PC-9 (cell line): ENCODE data around the gene STAG3. TPM values are rescaled to one million over a fixed set of nuclear protein-coding genes. Genes with fewer than 3 reads are reported as not detected.
A peak's percentile ranks its signal among the peaks of the same experiment; 100 is the strongest.

ENCODE experiments used
- BruUV-seq: library from RNA; stranded (reverse); fragments of 400-500 nt; replicated peaks from 2 replicates; lab custom pipeline; 2021; lab: Mats Ljungman, UMichigan
- CTCF ChIA-PET: fragments of 300-600 bp; sonication (Branson Sonifier 250); formaldehyde crosslinking; loops from one replicate; lab custom pipeline; 2022; ENCODE audit warnings: antibody characterized with exemption; lab: Charles Lee
- POLR2A ChIA-PET: fragments of 300-600 bp; sonication (Branson Sonifier 250); formaldehyde crosslinking; loops from one replicate; lab custom pipeline; 2022; ENCODE audit warnings: antibody characterized with exemption; ENCODE audit not compliant: unreplicated experiment; lab: Charles Lee
- DNase-seq, 2 experiments: peaks; one replicate each; pipeline versions ENCODE4 v3.0.0 to v3.0.0-alpha.2; 2015 to 2022; ENCODE audit warnings: mixed read lengths in 1 of 2
- H2AFZ ChIP-seq: fragments of 200-600 bp; sonication (generic); 2 replicates; pipeline ENCODE4 v1.8.1; 2017; ENCODE audit warnings: antibody characterized with exemption
- H3F3A ChIP-seq: fragments of 200-600 bp; sonication (generic); 2 replicates; pipeline ENCODE4 v1.8.1; 2017; ENCODE audit warnings: antibody characterized with exemption, mild to moderate bottlenecking, low read depth; ENCODE audit not compliant: insufficient read depth
- H3K27ac ChIP-seq: fragments of 200-600 bp; sonication (generic); 2 replicates; pipeline ENCODE4 v1.6.1; 2016; ENCODE audit warnings: mixed run types
- H3K27me3 ChIP-seq: fragments of 200-600 bp; sonication (generic); 2 replicates; pipeline ENCODE4 v1.6.1; 2016; ENCODE audit warnings: low read depth, mixed run types; ENCODE audit not compliant: insufficient read depth
- H3K36me3 ChIP-seq: fragments of 200-600 bp; sonication (generic); 2 replicates; pipeline ENCODE4 v1.6.1; 2016; ENCODE audit warnings: low read depth, mixed run types
- H3K4me1 ChIP-seq: fragments of 200-600 bp; sonication (generic); replicated peaks from 2 replicates; pipeline ENCODE4 v1.6.1; 2016; ENCODE audit warnings: mixed run types; ENCODE audit not compliant: insufficient read depth
- H3K4me2 ChIP-seq: fragments of 200-600 bp; sonication (generic); 2 replicates; pipeline ENCODE4 v1.6.1; 2017; ENCODE audit warnings: mixed run types
- H3K4me3 ChIP-seq: fragments of 200-600 bp; sonication (generic); 2 replicates; pipeline ENCODE4 v1.6.1; 2016; ENCODE audit warnings: mixed run types
- H3K79me2 ChIP-seq: fragments of 200-600 bp; sonication (generic); 2 replicates; pipeline ENCODE4 v1.6.1; 2017; ENCODE audit warnings: low read depth, mixed run types
- H3K9me2 ChIP-seq: fragments of 200-600 bp; sonication (generic); 2 replicates; pipeline ENCODE4 v1.8.1; 2017; ENCODE audit warnings: mild to moderate bottlenecking; ENCODE audit not compliant: insufficient read depth
- H3K9me3 ChIP-seq: fragments of 200-600 bp; sonication (generic); 2 replicates; pipeline ENCODE4 v1.8.1; 2016; ENCODE audit warnings: low read depth; ENCODE audit not compliant: insufficient read depth
- H4K20me1 ChIP-seq: fragments of 200-600 bp; sonication (generic); 2 replicates; pipeline ENCODE4 v1.8.1; 2017; ENCODE audit not compliant: insufficient read depth
- CTCF ChIP-seq: fragments of 200-600 bp; sonication (generic); conservative IDR thresholded peaks from 2 replicates; pipeline ENCODE4 v1.6.1; 2017; ENCODE audit warnings: mixed run types, antibody characterized with exemption, mild to moderate bottlenecking, moderate library complexity
- EZH2 ChIP-seq: fragments of 200-600 bp; sonication (generic); IDR thresholded peaks from 2 replicates; pipeline ENCODE4 v1.8.0; 2017; ENCODE audit warnings: antibody characterized with exemption, low read depth
- intact Hi-C: fragments of 100-400 bp; cut with micrococcal nuclease; formaldehyde crosslinking; loops from one replicate; pipeline ENCODE4 v1.10.0; 2022; ENCODE audit not compliant: unreplicated experiment
- total RNA-seq: library from RNA; stranded (reverse); gene quantifications from 2 replicates; pipeline ENCODE4 v1.2.3, GENCODE V29; 2021

STAG3 gene
- total RNA-seq, 1 experiment from 2014 or later = 0.83 TPM

GRCh38 chr7:100152404-100152803, 25.3 kb upstream of the STAG3 start:
- no TSS peak for BruUV-seq
- POLR2A ChIA-PET = interaction anchor here (0.7 kb wide), 1 partner anchor 29 kb away, joined by 7 read pairs; no protein-coding TSS in a partner anchor
- CTCF ChIA-PET = interaction anchor here (0.6 kb wide), 1 partner anchor 22 kb away, joined by 4 read pairs; no protein-coding TSS in a partner anchor

GRCh38 chr7:100152937-100153666, 24.6 kb upstream of the STAG3 start:
- POLR2A ChIA-PET = interaction anchor here (0.7 kb wide), 1 partner anchor 29 kb away, joined by 7 read pairs; no protein-coding TSS in a partner anchor
- peaks cover 4% of the 10 kb centered on the region; the same call in 1 of the 2 replicates for H3K36me3 ChIP-seq
- peaks cover 48% of the 10 kb centered on the region for H3K4me1 ChIP-seq
- no peaks in the 10 kb centered on the region for H3K9me3 ChIP-seq
- DNase-seq = no peak
- H3K4me2 ChIP-seq = no peak overlapping the region
- H3K4me3 ChIP-seq = no peak overlapping the region
- no peaks in the 10 kb centered on the region for H3K9me2 ChIP-seq
- no peak overlapping the region for H3K27ac ChIP-seq
- H2AFZ ChIP-seq = no peak overlapping the region
- intact Hi-C loops = no loop called here
- H3K79me2 ChIP-seq = peaks cover 45% of the 10 kb centered on the region
- no peaks in the 10 kb centered on the region for H3K27me3 ChIP-seq
- CTCF ChIA-PET = interaction anchor here (0.5 to 0.6 kb wide), 2 partner anchors 19 to 22 kb away, joined by 4 to 15 read pairs; no protein-coding TSS in a partner anchor
- peaks cover 24% of the 10 kb centered on the region for H4K20me1 ChIP-seq
- peaks cover 67% of the 10 kb centered on the region for H3F3A ChIP-seq
- BruUV-seq = no TSS peak
- TF ChIP-seq EZH2 = no peak

More at GRCh38 chr7:100152404-100152803, 25.3 kb upstream of the STAG3 start:
- peaks cover 50% of the 10 kb centered on the region for H3K4me1 ChIP-seq
- TF ChIP-seq EZH2 = no peak
- no peak for TF ChIP-seq CTCF
- H3K79me2 ChIP-seq = peaks cover 39% of the 10 kb centered on the region
- no peak overlapping the region for H2AFZ ChIP-seq
- peaks cover 63% of the 10 kb centered on the region for H3F3A ChIP-seq
- H4K20me1 ChIP-seq = peaks cover 21% of the 10 kb centered on the region
- H3K9me3 ChIP-seq = no peaks in the 10 kb centered on the region
- H3K9me2 ChIP-seq = no peaks in the 10 kb centered on the region
- H3K4me3 ChIP-seq = no peak overlapping the region
- intact Hi-C loops = no loop called here
- no peak for DNase-seq
- peaks cover 4% of the 10 kb centered on the region; the same call in 1 of the 2 replicates for H3K36me3 ChIP-seq
- no peak overlapping the region for H3K27ac ChIP-seq
- no peaks in the 10 kb centered on the region for H3K27me3 ChIP-seq
- H3K4me2 ChIP-seq = no peak overlapping the region

GRCh38 chr7:100153708-100154535, 23.8 kb upstream of the STAG3 start:
- intact Hi-C loops = no loop called here
- Histone ChIP-seq H3F3A (peaks cover 69% of the 10 kb centered on the region), H3K27me3 (no peaks in the 10 kb centered on the region), H3K27ac (peak overlapping the region; percentile 50), H2AFZ (no peak overlapping the region), H3K4me3 (no peak overlapping the region), H3K79me2 (peaks cover 44% of the 10 kb centered on the region), H3K9me2 (no peaks in the 10 kb centered on the region), H4K20me1 (peaks cover 24% of the 10 kb centered on the region), H3K4me1 (peaks cover 44% of the 10 kb centered on the region), H3K36me3 (peaks cover 4% of the 10 kb centered on the region; the same call in 1 of the 2 replicates), H3K4me2 (peak overlapping the region; percentile 11), H3K9me3 (no peaks in the 10 kb centered on the region)
- ChIA-PET POLR2A (no interaction called here), CTCF (no interaction called here)
- TF ChIP-seq EZH2 (no peak), CTCF (no peak)
- BruUV-seq = no TSS peak
- DNase-seq = no peak
